ENCODE measurements around the gene ESYT2.
"Not testable (repeated sequence)": the region's sequence is repeated elsewhere in the genome, so short reads cannot be mapped to it uniquely, and the experiment has no call there.

ESYT2 gene

GRCh38 chr7:158724658-158725505 lies 104.4 kb downstream of the ESYT2 start:
- DNase-seq (ENCODE audit: low read depth) = no peak

GRCh38 chr7:158723714-158724385 lies 105.5 kb downstream of the ESYT2 start:
- no peak for DNase-seq (ENCODE audit: low read depth)

GRCh38 chr7:158723266-158723665 lies 106.0 kb downstream of the ESYT2 start:
- DNase-seq (ENCODE audit: low read depth) = no peak

- no peak for DNase-seq (ENCODE audit: low read depth)
Measured at GRCh38 chr7:158722574-158723237, 106.6 kb downstream of the ESYT2 start.

GRCh38 chr7:158720112-158720511 lies 109.2 kb downstream of the ESYT2 start:
- no peak for DNase-seq (ENCODE audit: low read depth)

- no peak for DNase-seq (ENCODE audit: low read depth)
Measured at GRCh38 chr7:158716802-158717201, 112.5 kb downstream of the ESYT2 start.

GRCh38 chr7:158710651-158711102 lies 118.6 kb downstream of the ESYT2 start:
- DNase-seq (ENCODE audit: low read depth) = peak; percentile 98

GRCh38 chr7:158707610-158708009 lies 121.7 kb downstream of the ESYT2 start:
- no peak for DNase-seq (ENCODE audit: low read depth)

GRCh38 chr7:158706710-158707590 lies 122.4 kb downstream of the ESYT2 start:
- DNase-seq (ENCODE audit: low read depth) = no peak

- no peak for DNase-seq (ENCODE audit: low read depth)
Measured at GRCh38 chr7:158706273-158706704, 123.0 kb downstream of the ESYT2 start.

- no peak for DNase-seq (ENCODE audit: low read depth)
Measured at GRCh38 chr7:158705234-158705850, 124.0 kb downstream of the ESYT2 start.

- DNase-seq (ENCODE audit: low read depth) = peak; percentile 96
Measured at GRCh38 chr7:158704524-158705233, 124.6 kb downstream of the ESYT2 start, which contains the start of gene NCAPG2. Gene NCAPG2 (minus strand): TSS chr7:158704804. CDS start chr7:158701899, 2,905 bp downstream.

GRCh38 chr7:158703679-158704523 lies 125.4 kb downstream of the ESYT2 start:
- not testable (repeated sequence) for DNase-seq (ENCODE audit: low read depth)

- no peak for DNase-seq (ENCODE audit: low read depth)
Measured at GRCh38 chr7:158702944-158703343, 126.4 kb downstream of the ESYT2 start.

- no peak for DNase-seq (ENCODE audit: low read depth)
Measured at GRCh38 chr7:158702196-158702595, 127.1 kb downstream of the ESYT2 start.

GRCh38 chr7:158700008-158700407 lies 129.3 kb downstream of the ESYT2 start:
- DNase-seq (ENCODE audit: low read depth) = no peak

GRCh38 chr7:158699341-158699740 lies 130.0 kb downstream of the ESYT2 start:
- no peak for DNase-seq (ENCODE audit: low read depth)

GRCh38 chr7:158698657-158699195 lies 130.6 kb downstream of the ESYT2 start:
- DNase-seq (ENCODE audit: low read depth) = no peak

- DNase-seq (ENCODE audit: low read depth) = not testable (repeated sequence)
Measured at GRCh38 chr7:158697597-158697996, 131.7 kb downstream of the ESYT2 start.
